HepG2 (cell line): ENCODE data around the gene EED. TPM values are rescaled to one million over a fixed set of nuclear protein-coding genes. Genes with fewer than 3 reads are reported as not detected.

Source experiments
- DR1 ChIP-seq: sonication (generic); formaldehyde crosslinking; IDR thresholded peaks from 2 replicates; pipeline ENCODE4 v1.8.0; 2021; ENCODE audit warnings: mild to moderate bottlenecking, missing genetic modification reagents, inconsistent platforms
- IKZF5 ChIP-seq: IDR thresholded peaks from 2 replicates; pipeline ENCODE4 v1.6.1; 2018; ENCODE audit warnings: missing genetic modification reagents, mild to moderate bottlenecking, missing compliant biosample characterization
- KAT7 ChIP-seq: IDR thresholded peaks from 2 replicates; pipeline ENCODE4 v1.6.1; 2018; ENCODE audit warnings: borderline replicate concordance, missing compliant biosample characterization
- NFKB2 ChIP-seq: sonication (generic); formaldehyde crosslinking; IDR thresholded peaks from 2 replicates; pipeline ENCODE4 v1.4.0; 2020; ENCODE audit warnings: missing genetic modification reagents, borderline replicate concordance
- NR2F2 ChIP-seq: IDR thresholded peaks from 2 replicates; pipeline ENCODE4 v1.6.1; 2012; ENCODE audit warnings: low read depth, inconsistent platforms, borderline replicate concordance
- PHF5A ChIP-seq: IDR thresholded peaks from one replicate; pipeline ENCODE4 v1.6.1; 2018; ENCODE audit warnings: low read depth, missing genetic modification reagents; ENCODE audit not compliant: unreplicated experiment
- RELA ChIP-seq: sonication (generic); formaldehyde crosslinking; IDR thresholded peaks from 2 replicates; pipeline ENCODE4 v1.4.0; 2020; ENCODE audit warnings: missing genetic modification reagents
- RFX1 ChIP-seq: fragments of 450-650 bp; IDR thresholded peaks from 2 replicates; pipeline ENCODE4 v1.6.1; 2017
- SMAD1 ChIP-seq: sonication (generic); formaldehyde crosslinking; IDR thresholded peaks from 2 replicates; pipeline ENCODE4 v1.4.0; 2020; ENCODE audit warnings: missing genetic modification reagents, low read depth, mild to moderate bottlenecking, borderline replicate concordance
- TAF1 ChIP-seq: sonication (generic); formaldehyde crosslinking; IDR thresholded peaks from 2 replicates; pipeline ENCODE4 v1.4.0; 2020; ENCODE audit warnings: missing genetic modification reagents
- ZFX ChIP-seq: sonication (generic); formaldehyde crosslinking; IDR thresholded peaks from 2 replicates; pipeline ENCODE4 v1.4.0; 2020; ENCODE audit warnings: mild to moderate bottlenecking, low read depth, missing genetic modification reagents, moderate library complexity
- ZNF121 ChIP-seq: sonication (generic); formaldehyde crosslinking; IDR thresholded peaks from 2 replicates; pipeline ENCODE4 v1.5.0; 2020; ENCODE audit warnings: mild to moderate bottlenecking, missing genetic modification reagents
- ZNF276 ChIP-seq: sonication (generic); formaldehyde crosslinking; IDR thresholded peaks from 2 replicates; pipeline ENCODE4 v1.4.0; 2020; ENCODE audit warnings: mild to moderate bottlenecking, low read depth, missing genetic modification reagents
- ZNF30 ChIP-seq: sonication (generic); formaldehyde crosslinking; IDR thresholded peaks from 2 replicates; pipeline ENCODE4 v1.5.0; 2020; ENCODE audit warnings: mild to moderate bottlenecking, missing genetic modification reagents
- ZNF792 ChIP-seq: IDR thresholded peaks from 2 replicates; pipeline ENCODE4 v1.6.1; 2016
- ZNF891 ChIP-seq: sonication (generic); formaldehyde crosslinking; IDR thresholded peaks from 2 replicates; pipeline ENCODE4 v1.5.0; 2020; ENCODE audit warnings: mild to moderate bottlenecking, missing genetic modification reagents
- ZSCAN30 ChIP-seq: sonication (generic); formaldehyde crosslinking; IDR thresholded peaks from 2 replicates; pipeline ENCODE4 v1.5.0; 2020; ENCODE audit warnings: mild to moderate bottlenecking, missing genetic modification reagents
- ZZZ3 ChIP-seq: sonication (generic); formaldehyde crosslinking; IDR thresholded peaks from 2 replicates; pipeline ENCODE4 v1.4.0; 2020; ENCODE audit warnings: missing genetic modification reagents, mild to moderate bottlenecking, borderline replicate concordance
- polyA plus RNA-seq, 8 experiments: library from polyadenylated mRNA; depleted of rRNA in 3 of 8; stranded (reverse) in 7 of 8; unstranded in 1 of 8; fragments of >200 nt; fragmentation: Illumina TruSeq in 4 of 8; extraction: Trizol in 4 of 8; gene quantifications; 2 replicates each; pipeline versions ENCODE4 v1.2.1 to v1.2.3, GENCODE V29; 2011 to 2016; ENCODE audit warnings: low read depth in 4 of 8, missing spikeins in 1 of 8, mixed read lengths in 1 of 8; ENCODE audit not compliant: insufficient read depth in 1 of 8
- total RNA-seq, 5 experiments: library from RNA; depleted of rRNA; stranded (reverse); fragments of >200 nt; fragmentation: Illumina TruSeq; extraction: Trizol; gene quantifications; 2 replicates each; pipeline ENCODE4 v1.2.3, GENCODE V29; 2016; ENCODE audit warnings: low read depth in 1 of 5
- TF ChIP-seq, protein P1 (sequence below): IDR thresholded peaks from 2 replicates; pipeline ENCODE4 v1.6.1; 2016; ENCODE audit warnings: low read depth, missing genetic modification reagents, missing compliant biosample characterization
- TF ChIP-seq, protein P2 (sequence below): sonication (generic); formaldehyde crosslinking; IDR thresholded peaks from 2 replicates; pipeline ENCODE4 v1.8.1; 2022; ENCODE audit warnings: mild to moderate bottlenecking, missing genetic modification reagents

Gene EED
- total and polyA plus RNA-seq, 2 of the 13 experiments (the other 11 are each of a cell fraction or from before 2014, with no cell fraction given): 11.0 to 28.4 TPM

DNA sequence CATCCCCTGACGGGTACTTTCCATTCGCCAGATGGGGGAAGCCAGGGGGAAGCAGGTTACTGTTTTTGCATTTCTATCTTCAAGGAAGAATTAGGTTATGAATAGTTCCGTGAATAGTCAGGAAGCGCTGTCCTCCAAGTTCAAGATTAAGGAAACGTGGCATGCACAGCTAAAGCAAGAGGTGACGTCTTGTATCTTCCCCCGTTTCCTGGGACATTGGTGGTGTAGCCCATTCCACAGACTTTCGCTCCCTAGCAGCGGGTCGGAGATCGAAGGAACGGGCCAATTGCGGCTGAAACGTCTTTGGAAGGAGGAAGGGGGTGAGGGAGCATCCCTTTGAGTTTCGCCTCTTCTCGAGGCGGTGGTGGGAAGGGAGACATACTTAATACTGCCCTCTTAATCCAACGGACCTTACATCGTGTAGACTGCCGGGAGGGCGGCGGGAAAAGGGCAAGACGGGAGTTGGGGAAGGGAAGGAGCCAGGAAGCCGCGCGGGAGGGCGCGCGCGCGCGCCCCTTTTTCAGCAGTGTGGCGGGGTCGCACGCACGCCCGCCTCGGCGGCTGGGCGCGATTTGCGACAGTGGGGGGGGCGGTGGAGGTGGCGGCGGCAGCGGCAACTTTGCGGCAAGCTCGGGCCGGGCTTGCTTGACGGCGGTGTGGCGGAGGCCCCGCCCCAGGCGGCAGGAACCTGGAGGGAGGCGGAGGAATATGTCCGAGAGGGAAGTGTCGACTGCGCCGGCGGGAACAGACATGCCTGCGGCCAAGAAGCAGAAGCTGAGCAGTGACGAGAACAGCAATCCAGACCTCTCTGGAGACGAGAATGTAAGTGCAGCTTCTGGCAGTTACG, at the start of gene EED (continued):
- TF ChIP-seq, protein P1, sequence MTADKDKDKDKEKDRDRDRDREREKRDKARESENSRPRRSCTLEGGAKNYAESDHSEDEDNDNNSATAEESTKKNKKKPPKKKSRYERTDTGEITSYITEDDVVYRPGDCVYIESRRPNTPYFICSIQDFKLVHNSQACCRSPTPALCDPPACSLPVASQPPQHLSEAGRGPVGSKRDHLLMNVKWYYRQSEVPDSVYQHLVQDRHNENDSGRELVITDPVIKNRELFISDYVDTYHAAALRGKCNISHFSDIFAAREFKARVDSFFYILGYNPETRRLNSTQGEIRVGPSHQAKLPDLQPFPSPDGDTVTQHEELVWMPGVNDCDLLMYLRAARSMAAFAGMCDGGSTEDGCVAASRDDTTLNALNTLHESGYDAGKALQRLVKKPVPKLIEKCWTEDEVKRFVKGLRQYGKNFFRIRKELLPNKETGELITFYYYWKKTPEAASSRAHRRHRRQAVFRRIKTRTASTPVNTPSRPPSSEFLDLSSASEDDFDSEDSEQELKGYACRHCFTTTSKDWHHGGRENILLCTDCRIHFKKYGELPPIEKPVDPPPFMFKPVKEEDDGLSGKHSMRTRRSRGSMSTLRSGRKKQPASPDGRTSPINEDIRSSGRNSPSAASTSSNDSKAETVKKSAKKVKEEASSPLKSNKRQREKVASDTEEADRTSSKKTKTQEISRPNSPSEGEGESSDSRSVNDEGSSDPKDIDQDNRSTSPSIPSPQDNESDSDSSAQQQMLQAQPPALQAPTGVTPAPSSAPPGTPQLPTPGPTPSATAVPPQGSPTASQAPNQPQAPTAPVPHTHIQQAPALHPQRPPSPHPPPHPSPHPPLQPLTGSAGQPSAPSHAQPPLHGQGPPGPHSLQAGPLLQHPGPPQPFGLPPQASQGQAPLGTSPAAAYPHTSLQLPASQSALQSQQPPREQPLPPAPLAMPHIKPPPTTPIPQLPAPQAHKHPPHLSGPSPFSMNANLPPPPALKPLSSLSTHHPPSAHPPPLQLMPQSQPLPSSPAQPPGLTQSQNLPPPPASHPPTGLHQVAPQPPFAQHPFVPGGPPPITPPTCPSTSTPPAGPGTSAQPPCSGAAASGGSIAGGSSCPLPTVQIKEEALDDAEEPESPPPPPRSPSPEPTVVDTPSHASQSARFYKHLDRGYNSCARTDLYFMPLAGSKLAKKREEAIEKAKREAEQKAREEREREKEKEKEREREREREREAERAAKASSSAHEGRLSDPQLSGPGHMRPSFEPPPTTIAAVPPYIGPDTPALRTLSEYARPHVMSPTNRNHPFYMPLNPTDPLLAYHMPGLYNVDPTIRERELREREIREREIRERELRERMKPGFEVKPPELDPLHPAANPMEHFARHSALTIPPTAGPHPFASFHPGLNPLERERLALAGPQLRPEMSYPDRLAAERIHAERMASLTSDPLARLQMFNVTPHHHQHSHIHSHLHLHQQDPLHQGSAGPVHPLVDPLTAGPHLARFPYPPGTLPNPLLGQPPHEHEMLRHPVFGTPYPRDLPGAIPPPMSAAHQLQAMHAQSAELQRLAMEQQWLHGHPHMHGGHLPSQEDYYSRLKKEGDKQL (CRISPR knock-in tag): peak; percentile 57; the same call in 1 of the 2 replicates
- TF ChIP-seq ZFX (peak; percentile 65), KAT7 (CRISPR knock-in tag) (peak; percentile 82; the same call in 1 of the 2 replicates), ZSCAN30 (CRISPR knock-in tag) (peak; percentile 62; the same call in 1 of the 2 replicates), DR1 (CRISPR knock-in tag) (no peak; the same call in 1 of the 2 replicates), TAF1 (CRISPR knock-in tag) (peak; percentile 92), RELA (CRISPR knock-in tag) (0 out of 2 replicates have a peak, but pooled peaks have one; percentile 17), ZNF891 (CRISPR knock-in tag) (no peak), NFKB2 (CRISPR knock-in tag) (0 out of 2 replicates have a peak, but pooled peaks have one; percentile 35), ZNF276 (CRISPR knock-in tag) (peak; percentile 83), ZZZ3 (CRISPR knock-in tag) (peak; percentile 23; the same call in 1 of the 2 replicates), RFX1 (no peak), IKZF5 (CRISPR knock-in tag) (peak; percentile 88), PHF5A (CRISPR knock-in tag) (peak; percentile 47), ZNF30 (no peak), NR2F2 (peak; percentile 35; the same call in 1 of the 2 replicates), ZNF121 (CRISPR knock-in tag) (0 out of 2 replicates have a peak, but pooled peaks have one; percentile 24), SMAD1 (CRISPR knock-in tag) (peak; percentile 77; the same call in 1 of the 2 replicates), ZNF792 (CRISPR knock-in tag) (peak; percentile 60; the same call in 1 of the 2 replicates)
- TF ChIP-seq, protein P2, sequence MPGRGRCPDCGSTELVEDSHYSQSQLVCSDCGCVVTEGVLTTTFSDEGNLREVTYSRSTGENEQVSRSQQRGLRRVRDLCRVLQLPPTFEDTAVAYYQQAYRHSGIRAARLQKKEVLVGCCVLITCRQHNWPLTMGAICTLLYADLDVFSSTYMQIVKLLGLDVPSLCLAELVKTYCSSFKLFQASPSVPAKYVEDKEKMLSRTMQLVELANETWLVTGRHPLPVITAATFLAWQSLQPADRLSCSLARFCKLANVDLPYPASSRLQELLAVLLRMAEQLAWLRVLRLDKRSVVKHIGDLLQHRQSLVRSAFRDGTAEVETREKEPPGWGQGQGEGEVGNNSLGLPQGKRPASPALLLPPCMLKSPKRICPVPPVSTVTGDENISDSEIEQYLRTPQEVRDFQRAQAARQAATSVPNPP (CRISPR knock-in tag): 0 out of 2 replicates have a peak, but pooled peaks have one; percentile 3
